ENCODE results near the gene USP3.

DNA sequence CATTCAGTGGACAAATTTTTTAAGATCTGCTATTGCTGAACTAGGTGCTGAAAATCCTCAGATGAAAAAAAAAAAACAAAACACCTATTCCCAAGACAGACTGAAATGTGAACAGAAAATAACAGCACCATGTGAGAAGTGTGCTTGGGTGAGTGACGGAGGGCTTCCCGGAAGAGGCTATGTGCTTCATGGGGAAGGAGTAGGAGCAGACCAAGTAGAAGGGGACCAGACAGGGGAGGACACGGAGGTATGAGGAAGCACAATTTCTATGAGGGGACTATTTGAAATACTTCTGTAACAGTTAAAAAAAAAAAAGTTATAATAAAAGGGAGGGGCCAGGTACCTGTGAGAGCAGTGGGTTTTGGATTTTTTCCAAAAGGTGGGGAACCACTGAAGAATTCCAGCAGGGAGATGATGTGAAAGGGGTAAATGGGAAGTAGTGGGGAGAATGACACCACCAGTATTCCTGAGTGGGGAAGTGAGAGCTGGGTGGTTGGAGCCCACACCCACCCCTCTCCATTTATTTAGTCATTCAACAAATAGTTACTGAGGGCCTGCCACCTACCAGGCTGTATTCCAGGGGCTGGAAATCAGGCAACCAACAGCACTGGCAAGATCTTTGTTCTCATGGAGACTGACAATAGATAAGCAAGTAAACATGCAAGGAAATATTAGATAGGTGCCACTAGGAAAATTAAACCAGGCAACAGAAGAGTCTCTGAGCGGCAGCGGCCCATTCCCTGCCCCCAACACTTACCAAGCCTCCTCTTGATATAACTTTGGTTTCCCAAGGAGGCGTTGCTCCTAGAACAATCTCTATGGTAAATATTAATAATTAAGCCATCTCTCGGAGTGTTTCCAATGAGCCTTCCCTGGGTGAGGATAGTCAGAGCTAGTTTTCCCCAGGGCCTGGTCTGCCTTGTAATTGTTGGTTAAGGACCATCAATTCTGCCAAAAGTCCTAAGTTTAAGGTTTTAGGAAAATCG lies 3.8 kb upstream of the USP3 start:
- TF ChIP-seq, protein P1, sequence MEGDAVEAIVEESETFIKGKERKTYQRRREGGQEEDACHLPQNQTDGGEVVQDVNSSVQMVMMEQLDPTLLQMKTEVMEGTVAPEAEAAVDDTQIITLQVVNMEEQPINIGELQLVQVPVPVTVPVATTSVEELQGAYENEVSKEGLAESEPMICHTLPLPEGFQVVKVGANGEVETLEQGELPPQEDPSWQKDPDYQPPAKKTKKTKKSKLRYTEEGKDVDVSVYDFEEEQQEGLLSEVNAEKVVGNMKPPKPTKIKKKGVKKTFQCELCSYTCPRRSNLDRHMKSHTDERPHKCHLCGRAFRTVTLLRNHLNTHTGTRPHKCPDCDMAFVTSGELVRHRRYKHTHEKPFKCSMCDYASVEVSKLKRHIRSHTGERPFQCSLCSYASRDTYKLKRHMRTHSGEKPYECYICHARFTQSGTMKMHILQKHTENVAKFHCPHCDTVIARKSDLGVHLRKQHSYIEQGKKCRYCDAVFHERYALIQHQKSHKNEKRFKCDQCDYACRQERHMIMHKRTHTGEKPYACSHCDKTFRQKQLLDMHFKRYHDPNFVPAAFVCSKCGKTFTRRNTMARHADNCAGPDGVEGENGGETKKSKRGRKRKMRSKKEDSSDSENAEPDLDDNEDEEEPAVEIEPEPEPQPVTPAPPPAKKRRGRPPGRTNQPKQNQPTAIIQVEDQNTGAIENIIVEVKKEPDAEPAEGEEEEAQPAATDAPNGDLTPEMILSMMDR (IDR thresholded peaks at IDR 0.05): no peak
- TF ChIP-seq EZH2 (IDR thresholded peaks at IDR 0.05) (no peak), EZH2phosphoT487 (IDR thresholded peaks at IDR 0.05) (no peak)
